HCT116 (cell line): ENCODE measurements around the gene UQCRH. TPM values are rescaled to one million over a fixed set of nuclear protein-coding genes. Genes with fewer than 3 reads are reported as not detected.

Experiments
- ATAC-seq: fragments of 200-7000 bp; cut with Tn5 transposase; 2 replicates; pipeline ENCODE4 v1.9.1; 2020; ENCODE audit warnings: mild to moderate bottlenecking, moderate library complexity
- BruUV-seq: library from RNA; stranded (reverse); fragments of 400-500 nt; replicated peaks from 2 replicates; lab custom pipeline; 2021; lab: Mats Ljungman, UMichigan
- CTCF ChIA-PET: fragments of 300-600 bp; sonication (Branson Sonifier 250); formaldehyde crosslinking; loops from one replicate; lab custom pipeline; 2021; ENCODE audit warnings: antibody characterized with exemption; lab: Charles Lee
- POLR2A ChIA-PET: fragments of 300-600, 350-600 bp; sonication (Branson Sonifier 250); formaldehyde crosslinking; loops from one replicate; lab custom pipeline; 2021; ENCODE audit warnings: antibody characterized with exemption; lab: Charles Lee
- RAD21 ChIA-PET, 2 experiments: fragments of 300-600 bp; sonication (Branson Sonifier 250); formaldehyde crosslinking; loops; one replicate each; lab custom pipeline; 2023; ENCODE audit warnings: low total read pairs in 2 of 2; ENCODE audit not compliant: uncharacterized antibody in 2 of 2, unreplicated experiment in 2 of 2, low non-redundant PET in 1 of 2; lab: Charles Lee
- DNase-seq: peaks from one replicate; pipeline ENCODE4 v3.0.0-alpha.2; 2010; ENCODE audit warnings: low read depth, low spot score
- H2AFZ ChIP-seq: fragments of 200-600 bp; shearing (Covaris generic), sonication (generic); 2 replicates; pipeline ENCODE4 v1.6.1; 2017; ENCODE audit warnings: low read depth, mixed run types, mixed read lengths, antibody characterized with exemption, low read length; ENCODE audit not compliant: poor library complexity, severe bottlenecking
- H3K27ac ChIP-seq: 2 replicates; pipeline ENCODE4 v1.5.1; 2012; ENCODE audit warnings: low read depth, low read length
- H3K27me3 ChIP-seq: fragments of 200-600 bp; sonication (generic); 2 replicates; pipeline ENCODE4 v1.6.1; 2016; ENCODE audit warnings: mixed run types, low read length, mixed read lengths; ENCODE audit not compliant: insufficient read depth
- H3K36me3 ChIP-seq, 2 experiments: fragments of 200-500 bp in 1 of 2; fragments of 200-600 bp in 1 of 2; sonication (Bioruptor generic) in 1 of 2; sonication (generic) in 1 of 2; 2 replicates each; pipeline versions ENCODE4 v1.5.1 to v1.6.1; 2014 to 2016; ENCODE audit warnings: low read length in 2 of 2, inconsistent platforms in 1 of 2, mixed read lengths in 1 of 2, mixed run types in 1 of 2; ENCODE audit not compliant: insufficient read depth in 2 of 2, control insufficient read depth in 1 of 2
- H3K4me1 ChIP-seq, 2 experiments: fragments of 200-600 bp in 1 of 2; sonication (generic) in 1 of 2; 2 replicates each; pipeline versions ENCODE4 v1.5.1 to v1.6.1; 2012 to 2017; ENCODE audit warnings: low read length in 2 of 2, inconsistent platforms in 1 of 2, mild to moderate bottlenecking in 1 of 2, mixed read lengths in 1 of 2, mixed run types in 1 of 2, moderate library complexity in 1 of 2; ENCODE audit not compliant: insufficient read depth in 2 of 2, control insufficient read depth in 1 of 2
- H3K4me2 ChIP-seq: fragments of 200-600 bp; sonication (generic); 2 replicates; pipeline ENCODE4 v1.6.1; 2017; ENCODE audit warnings: mixed run types, low read length, mixed read lengths
- H3K4me3 ChIP-seq, 2 experiments: fragments of 200-600 bp in 1 of 2; sonication (generic) in 1 of 2; replicated peaks in 1 of 2; 2 replicates each; pipeline ENCODE4 v1.5.1; 2011 to 2016; ENCODE audit warnings: low read length in 2 of 2, control low read depth in 1 of 2, low read depth in 1 of 2, mild to moderate bottlenecking in 1 of 2, mixed read lengths in 1 of 2, mixed run types in 1 of 2
- H3K79me2 ChIP-seq: fragments of 200-600 bp; sonication (generic); 2 replicates; pipeline ENCODE4 v1.6.1; 2017; ENCODE audit warnings: mild to moderate bottlenecking, mixed run types, low read length, moderate library complexity, mixed read lengths; ENCODE audit not compliant: insufficient read depth
- H3K9ac ChIP-seq: fragments of 200-600 bp; sonication (generic); 2 replicates; pipeline ENCODE4 v1.6.1; 2016; ENCODE audit warnings: low read length, mixed read lengths
- H3K9me2 ChIP-seq: fragments of 200-600 bp; sonication (generic), shearing (Covaris generic); 2 replicates; pipeline ENCODE4 v1.6.1; 2017; ENCODE audit warnings: mixed run types, mild to moderate bottlenecking, moderate library complexity; ENCODE audit not compliant: insufficient read depth
- H3K9me3 ChIP-seq, 2 experiments: fragments of 200-500 bp in 1 of 2; fragments of 200-600 bp in 1 of 2; sonication (Bioruptor generic) in 1 of 2; sonication (generic) in 1 of 2; 2 replicates each; pipeline ENCODE4 v1.6.1; 2014 to 2017; ENCODE audit warnings: low read length in 2 of 2, mixed read lengths in 2 of 2, inconsistent platforms in 1 of 2, low read depth in 1 of 2, mild to moderate bottlenecking in 1 of 2, mixed run types in 1 of 2, moderate library complexity in 1 of 2; ENCODE audit not compliant: control insufficient read depth in 1 of 2, insufficient read depth in 1 of 2
- H4K20me1 ChIP-seq: fragments of 200-600 bp; sonication (generic), shearing (Covaris generic); 2 replicates; pipeline ENCODE4 v1.6.1; 2017; ENCODE audit warnings: mixed run types, mild to moderate bottlenecking, moderate library complexity; ENCODE audit not compliant: insufficient read depth
- CBX3 ChIP-seq: IDR thresholded peaks from 2 replicates; pipeline ENCODE4 v1.6.1; 2012; ENCODE audit warnings: low read depth
- RAD21 ChIP-seq: IDR thresholded peaks from 2 replicates; pipeline ENCODE4 v1.6.1; 2012; ENCODE audit warnings: low read depth, mild to moderate bottlenecking
- REST ChIP-seq: IDR thresholded peaks from 2 replicates; pipeline ENCODE4 v1.6.1; 2012; ENCODE audit warnings: low read depth
- SIN3A ChIP-seq: IDR thresholded peaks from 2 replicates; pipeline ENCODE4 v1.6.1; 2012; ENCODE audit warnings: low read depth
- SP1 ChIP-seq: IDR thresholded peaks from 2 replicates; pipeline ENCODE4 v1.6.1; 2012; ENCODE audit warnings: low read depth
- SRF ChIP-seq: IDR thresholded peaks from 2 replicates; pipeline ENCODE4 v1.6.1; 2012; ENCODE audit warnings: low read depth
- intact Hi-C: fragments of 100-400 bp; cut with micrococcal nuclease; formaldehyde crosslinking; loops from 2 replicates; pipeline ENCODE4 v1.10.0; 2022
- total RNA-seq: library from RNA; stranded (reverse); gene quantifications from one replicate; pipeline ENCODE4 v1.2.1, GENCODE V29; 2021; ENCODE audit not compliant: unreplicated experiment

The UQCRH gene
- total RNA-seq, 1 experiment from 2014 or later: 514 TPM

DNA sequence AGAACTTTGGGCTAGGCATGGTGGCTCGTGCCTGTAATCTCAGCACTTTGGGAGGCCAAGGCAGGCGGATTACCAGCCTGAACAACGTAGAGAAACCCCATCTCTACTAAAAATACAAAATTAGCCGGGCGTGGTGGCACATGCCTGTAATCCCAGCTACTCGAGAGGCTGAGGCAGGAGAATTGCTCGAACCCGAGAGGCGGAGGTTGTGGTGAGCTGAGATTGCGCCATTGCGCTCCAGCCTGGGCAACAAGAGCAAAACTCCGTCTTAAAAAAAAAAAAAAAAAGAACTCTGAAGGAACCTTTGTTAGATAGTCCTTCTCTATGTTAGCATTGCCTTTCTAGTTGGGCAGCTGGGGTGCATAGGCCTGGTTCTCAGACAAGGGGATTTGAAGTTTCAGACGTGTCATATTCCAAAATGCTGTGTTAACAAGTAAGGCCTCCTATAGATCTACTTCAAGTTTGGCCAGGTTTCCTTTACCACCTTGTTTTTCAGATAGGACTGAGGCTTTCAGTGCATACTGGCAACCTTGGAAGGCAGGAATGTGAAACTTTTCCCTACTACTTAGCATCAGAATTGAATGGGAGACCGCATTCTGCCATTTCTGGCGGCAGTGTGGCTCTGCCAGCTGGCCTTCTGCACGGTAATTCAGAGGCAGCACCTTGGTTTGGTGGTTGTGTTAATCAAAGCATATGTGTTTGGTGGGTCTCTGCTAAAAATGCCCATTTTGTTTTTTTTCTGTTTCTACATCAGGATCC, 6.1 kb downstream of the UQCRH start:
- Histone ChIP-seq H3K79me2 (peaks cover 65% of the 10 kb centered on the region), H3K27me3 (no peaks in the 10 kb centered on the region), H3K9me3 (no peaks in the 10 kb centered on the region), H3K36me3 (peaks cover 41 to 57% of the 10 kb centered on the region in 2 experiments)
- ATAC-seq: no peak
- DNase-seq: no peak
- no TSS peak for BruUV-seq
- CTCF ChIA-PET: interaction anchor here (0.9 kb wide), 1 partner anchor 65 kb away, joined by 3 read pairs; no protein-coding TSS in a partner anchor
- TF ChIP-seq REST (no peak), SRF (no peak), SIN3A (no peak), RAD21 (no peak), SP1 (no peak), CBX3 (no peak)
- TF ChIP-seq, all 23 proteins: peak for 0
- intact Hi-C loops: no loop called here
- ChIA-PET POLR2A (no interaction called here), RAD21 (no interaction called here)
- H3K27ac ChIP-seq: no peak overlapping the region
- peaks cover 24% of the 10 kb centered on the region; the same call in 1 of the 2 replicates for H4K20me1 ChIP-seq
- H3K4me1 ChIP-seq: peaks cover 5 to 7% of the 10 kb centered on the region in 2 experiments; a peak in 2 of 4 replicates
- no peak overlapping the region for H3K4me2 ChIP-seq
- no peak overlapping the region for H3K9ac ChIP-seq
- no peak overlapping the region for H2AFZ ChIP-seq
- no peak overlapping the region for H3K4me3 ChIP-seq
- H3K9me2 ChIP-seq: no peaks in the 10 kb centered on the region
